ENCODE measurements around the gene APIP. TPM values are rescaled to one million over a fixed set of nuclear protein-coding genes. Genes with fewer than 3 reads are reported as not detected.

APIP gene
- total RNA-seq, 1 donor from 2014 or later: 8.0 TPM

DNA sequence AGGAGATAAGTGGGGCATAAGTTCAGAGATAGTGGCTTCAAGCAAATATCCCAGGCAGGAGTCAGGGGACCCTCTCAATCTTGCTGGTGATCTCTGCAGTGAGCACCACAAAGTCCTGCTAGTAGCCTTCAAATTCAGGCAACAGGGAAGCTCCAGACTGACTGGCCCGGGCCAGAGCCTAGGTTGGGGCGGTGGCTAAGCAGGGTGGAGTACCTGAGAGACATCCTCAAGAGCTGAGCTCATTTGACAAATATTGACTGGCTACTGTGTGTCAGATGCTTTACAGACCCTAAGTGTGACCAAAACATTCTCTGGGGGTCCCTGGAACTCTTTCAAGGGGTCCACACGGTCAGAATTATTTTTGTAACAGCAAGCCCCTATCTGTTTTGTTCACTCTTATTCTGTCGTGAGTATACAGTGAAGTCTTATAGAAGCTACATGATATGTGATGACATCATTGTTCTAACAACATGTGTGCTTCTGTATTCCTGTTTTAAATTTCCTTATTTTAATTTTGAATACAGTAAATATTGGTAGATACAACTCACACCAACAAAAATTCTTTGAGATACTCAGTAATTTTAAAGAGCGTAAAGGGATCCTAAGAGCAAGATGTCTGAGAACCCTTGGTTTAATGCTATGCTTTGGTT is 71.6 kb downstream of the APIP start:
- no peak for DNase-seq (ENCODE audit: low spot score)

DNA sequence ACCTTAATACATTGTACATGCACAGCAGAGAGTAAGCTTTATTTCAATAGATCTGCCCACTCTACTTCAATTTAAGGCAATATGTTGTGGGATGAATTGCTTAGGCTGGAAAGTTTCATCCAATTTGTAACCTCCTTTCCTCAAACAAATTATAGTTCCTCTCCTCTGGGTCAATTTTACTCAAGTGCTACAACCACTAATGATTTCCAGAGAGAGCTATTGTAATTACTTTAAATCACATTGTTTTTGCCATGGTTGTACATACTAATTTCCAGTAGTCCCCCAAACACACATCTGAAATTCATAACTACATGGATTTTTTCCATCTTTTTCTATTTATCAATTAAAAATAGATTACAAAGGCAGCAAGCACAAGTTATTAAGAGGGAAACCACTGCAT is 72.9 kb downstream of the APIP start:
- ATAC-seq (no peak), DNase-seq (ENCODE audit: low spot score) (no peak)

More for the DNA sequence above, 71.6 kb downstream of the APIP start:
- no peak for ATAC-seq

DNA sequence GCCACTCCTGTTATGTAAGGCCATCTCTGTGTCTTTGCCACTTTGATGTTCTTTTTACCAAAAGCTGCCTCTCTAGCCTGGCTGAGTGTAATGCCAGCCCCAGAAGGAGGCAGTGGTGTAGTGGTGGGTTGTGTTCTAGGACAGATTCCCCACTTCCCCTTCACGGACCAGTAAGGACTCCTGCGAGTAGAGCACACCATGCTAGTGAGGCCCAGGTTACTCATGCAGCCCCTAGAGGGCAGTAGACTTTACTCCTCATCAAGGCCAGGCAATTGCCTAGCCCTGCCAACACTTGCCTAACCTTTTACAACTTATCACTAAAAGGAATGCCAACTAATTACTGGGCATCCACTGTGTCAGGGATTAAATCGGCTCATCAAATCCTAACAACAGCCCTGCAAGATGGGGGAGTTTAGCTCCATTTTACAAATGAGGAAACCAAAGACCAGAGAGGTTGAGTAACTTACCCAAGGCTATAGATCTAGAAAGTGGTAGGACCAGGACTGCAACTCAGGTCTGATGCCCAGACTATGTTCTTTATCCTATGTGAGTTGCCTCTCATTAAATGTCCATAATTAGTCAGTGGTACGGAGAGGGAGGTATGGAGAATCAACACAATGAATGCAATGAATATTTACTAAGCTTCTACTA is 75.3 kb downstream of the APIP start:
- DNase-seq (ENCODE audit: low spot score): no peak
- peak; percentile 98 for ATAC-seq

DNA sequence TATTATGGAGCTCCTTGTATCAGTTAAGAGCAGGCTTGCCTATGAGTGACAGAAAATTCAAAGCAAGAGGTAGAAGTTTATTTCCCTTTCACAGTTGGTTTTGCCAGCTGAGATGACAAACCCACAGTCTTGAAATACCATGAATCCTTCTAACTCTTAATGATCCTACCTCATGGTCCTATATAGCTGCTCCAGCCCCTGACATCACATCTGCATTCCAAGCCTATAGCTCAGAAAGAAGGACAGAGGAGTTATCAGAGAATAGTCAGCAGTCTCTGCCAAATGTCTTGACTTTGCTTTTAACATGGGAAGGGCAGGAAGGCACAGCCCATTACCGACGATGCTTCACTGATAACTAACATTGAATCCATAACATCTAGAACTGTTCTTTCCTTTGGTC is 76.2 kb downstream of the APIP start:
- ATAC-seq (no peak), DNase-seq (ENCODE audit: low spot score) (no peak)

DNA sequence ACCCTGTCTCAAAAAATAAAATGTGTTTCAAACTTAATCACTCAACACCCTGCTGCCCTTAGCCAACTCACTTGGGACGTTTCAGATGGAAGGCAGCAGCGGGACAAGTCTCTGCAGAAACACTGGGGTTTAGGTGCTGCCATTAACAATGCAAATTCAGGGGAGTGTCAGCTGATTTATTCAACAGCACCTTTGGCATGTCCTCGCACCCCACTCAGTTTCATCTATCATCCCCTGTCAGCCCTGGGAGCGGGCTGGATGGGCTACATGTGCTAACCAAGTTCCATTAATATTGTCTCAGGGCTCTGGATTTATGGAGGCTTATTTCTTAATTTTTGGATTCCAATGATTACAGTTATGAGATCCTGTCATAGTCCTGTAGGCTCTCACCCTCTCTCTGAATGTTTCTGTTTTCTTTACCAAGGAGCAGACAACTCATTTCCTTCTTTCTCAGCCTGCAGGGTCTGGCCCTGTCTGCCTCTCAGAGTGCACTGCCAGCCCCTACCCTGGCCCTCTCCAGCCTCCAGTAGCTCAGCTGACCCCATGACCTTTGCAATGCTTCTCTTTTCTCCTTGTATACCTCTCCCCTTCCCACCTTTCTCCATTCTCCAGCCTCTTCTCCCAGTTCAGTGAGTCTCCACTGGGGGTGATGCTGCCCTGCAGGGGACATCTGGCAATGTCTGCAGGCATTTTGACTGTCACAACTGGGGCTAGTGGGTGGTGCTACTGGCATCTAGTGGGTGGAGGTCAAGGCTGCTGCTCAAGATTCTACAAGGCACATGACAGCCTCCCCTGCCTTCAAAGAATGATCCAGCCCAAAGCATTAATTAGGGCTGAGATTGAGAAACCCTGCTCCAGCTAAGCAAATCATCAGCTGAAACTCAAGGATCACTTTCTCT is 79.0 kb downstream of the APIP start:
- DNase-seq (ENCODE audit: low spot score): no peak
- no peak for ATAC-seq

DNA sequence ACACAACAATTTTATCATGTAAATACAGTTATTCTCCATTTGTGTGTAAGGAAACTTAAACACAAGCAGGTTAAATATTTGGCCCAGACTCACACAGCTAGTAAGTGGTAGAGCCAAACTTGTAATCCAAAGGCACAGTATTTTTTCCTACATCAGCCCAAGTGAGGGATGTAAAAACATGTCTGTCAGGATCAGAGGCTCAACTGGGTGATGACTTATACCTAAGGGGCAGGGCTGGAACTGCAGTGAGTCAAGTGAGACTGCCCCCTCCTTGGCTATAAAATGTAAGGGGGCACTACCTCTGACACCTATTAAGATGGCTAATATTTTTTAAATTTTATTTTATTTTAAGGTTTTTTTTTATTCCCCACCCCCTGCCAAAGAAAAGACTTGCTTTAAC is 82.6 kb downstream of the APIP start:
- DNase-seq (ENCODE audit: low spot score): no peak
- ATAC-seq: no peak

Other genes with a start within 250 kb of the APIP start
- 26.5 TPM for gene PDHX, start 239 bp upstream of the APIP start, total RNA-seq
- gene CD44, start 222.8 kb upstream of the APIP start, total RNA-seq: 11.7 TPM

All from left lobe of liver (tissue), 2 donors.